ENCODE data around the gene ILDR1. TPM values are rescaled to one million over a fixed set of nuclear protein-coding genes. Genes with fewer than 3 reads are reported as not detected.

The ILDR1 gene
- total RNA-seq, 3 donors from 2014 or later = 10.9 to 36.8 (median 17.2) TPM

- intact Hi-C loops (cut with DNase I, micrococcal nuclease) = no loop called here
- DNase-seq (no peak), ATAC-seq (no peak)
- Histone ChIP-seq H3K36me3 (ENCODE audit: low read depth) (no peaks in the 10 kb centered on the region), H3K9me3 (no peaks in the 10 kb centered on the region), H3K4me3 (no peak overlapping the region), H3K4me1 (ENCODE audit: low read depth) (no peaks in the 10 kb centered on the region)
- TF ChIP-seq, protein P1, sequence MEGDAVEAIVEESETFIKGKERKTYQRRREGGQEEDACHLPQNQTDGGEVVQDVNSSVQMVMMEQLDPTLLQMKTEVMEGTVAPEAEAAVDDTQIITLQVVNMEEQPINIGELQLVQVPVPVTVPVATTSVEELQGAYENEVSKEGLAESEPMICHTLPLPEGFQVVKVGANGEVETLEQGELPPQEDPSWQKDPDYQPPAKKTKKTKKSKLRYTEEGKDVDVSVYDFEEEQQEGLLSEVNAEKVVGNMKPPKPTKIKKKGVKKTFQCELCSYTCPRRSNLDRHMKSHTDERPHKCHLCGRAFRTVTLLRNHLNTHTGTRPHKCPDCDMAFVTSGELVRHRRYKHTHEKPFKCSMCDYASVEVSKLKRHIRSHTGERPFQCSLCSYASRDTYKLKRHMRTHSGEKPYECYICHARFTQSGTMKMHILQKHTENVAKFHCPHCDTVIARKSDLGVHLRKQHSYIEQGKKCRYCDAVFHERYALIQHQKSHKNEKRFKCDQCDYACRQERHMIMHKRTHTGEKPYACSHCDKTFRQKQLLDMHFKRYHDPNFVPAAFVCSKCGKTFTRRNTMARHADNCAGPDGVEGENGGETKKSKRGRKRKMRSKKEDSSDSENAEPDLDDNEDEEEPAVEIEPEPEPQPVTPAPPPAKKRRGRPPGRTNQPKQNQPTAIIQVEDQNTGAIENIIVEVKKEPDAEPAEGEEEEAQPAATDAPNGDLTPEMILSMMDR (IDR thresholded peaks at IDR 0.05) = no peak
Observed at GRCh38 chr3:121988146-121988545, 33.9 kb downstream of the ILDR1 start.

GRCh38 chr3:121985846-121986245 lies 36.2 kb downstream of the ILDR1 start:
- no peaks in the 10 kb centered on the region for H3K4me1 ChIP-seq (ENCODE audit: low read depth)
- TF ChIP-seq, protein P1 (IDR thresholded peaks at IDR 0.05) = no peak
- intact Hi-C loops (cut with DNase I, micrococcal nuclease) = no loop called here
- no peaks in the 10 kb centered on the region for H3K9me3 ChIP-seq
- DNase-seq (no peak), ATAC-seq (no peak)
- H3K36me3 ChIP-seq (ENCODE audit: low read depth) = no peaks in the 10 kb centered on the region
- no peak overlapping the region for H3K4me3 ChIP-seq

DNA sequence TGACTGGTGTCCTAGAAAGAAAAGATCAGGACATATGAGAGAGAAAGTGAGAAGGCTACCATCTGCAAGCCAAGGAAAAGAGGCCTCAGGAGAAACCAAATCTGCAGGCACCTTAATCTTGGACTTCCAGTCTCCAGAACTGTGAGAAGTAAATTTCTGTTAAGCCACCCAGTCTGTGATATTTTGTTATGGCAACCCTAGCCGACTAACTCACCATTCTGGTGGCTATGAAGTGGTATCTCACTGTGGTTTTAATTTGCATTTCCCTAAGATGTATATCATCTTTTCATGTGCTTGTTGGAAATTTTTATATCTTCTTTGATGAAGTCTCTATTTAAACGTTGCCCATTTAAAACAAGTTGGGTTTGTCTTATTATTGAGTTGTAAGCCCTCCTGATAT lies 40.6 kb downstream of the ILDR1 start:
- H3K4me3 ChIP-seq = no peak overlapping the region
- H3K36me3 ChIP-seq (ENCODE audit: low read depth) = no peaks in the 10 kb centered on the region
- DNase-seq = no peak
- H3K4me1 ChIP-seq (ENCODE audit: low read depth) = no peaks in the 10 kb centered on the region
- TF ChIP-seq, protein P1 (IDR thresholded peaks at IDR 0.05) = no peak
- intact Hi-C loops (cut with DNase I, micrococcal nuclease) = no loop called here
- ATAC-seq = no peak
- peaks cover 6% of the 10 kb centered on the region for H3K9me3 ChIP-seq

DNA sequence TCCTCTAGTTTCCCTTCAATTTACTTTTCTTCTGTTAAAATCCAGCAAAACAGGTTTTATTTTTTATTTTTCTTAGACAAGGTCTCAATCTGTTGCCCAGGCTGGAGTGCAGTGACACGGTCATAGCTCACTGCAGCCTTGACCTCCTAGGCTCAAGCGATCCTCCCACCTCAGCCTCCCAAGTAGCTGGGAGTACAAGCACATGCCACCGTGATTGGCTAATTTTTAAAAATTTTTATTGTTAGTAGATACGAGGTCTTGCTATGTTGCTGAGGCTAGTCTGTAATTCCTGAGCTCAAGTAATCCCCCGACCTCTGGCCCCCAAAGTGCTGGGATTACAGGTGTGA lies 41.6 kb downstream of the ILDR1 start:
- peaks cover 6% of the 10 kb centered on the region for H3K9me3 ChIP-seq
- intact Hi-C loops (cut with DNase I, micrococcal nuclease) = no loop called here
- TF ChIP-seq, protein P1 (IDR thresholded peaks at IDR 0.05) = no peak
- H3K36me3 ChIP-seq (ENCODE audit: low read depth) = no peaks in the 10 kb centered on the region
- no peak overlapping the region for H3K4me3 ChIP-seq
- ATAC-seq (peak; percentile 31), DNase-seq (no peak)
- no peaks in the 10 kb centered on the region for H3K4me1 ChIP-seq (ENCODE audit: low read depth)

DNA sequence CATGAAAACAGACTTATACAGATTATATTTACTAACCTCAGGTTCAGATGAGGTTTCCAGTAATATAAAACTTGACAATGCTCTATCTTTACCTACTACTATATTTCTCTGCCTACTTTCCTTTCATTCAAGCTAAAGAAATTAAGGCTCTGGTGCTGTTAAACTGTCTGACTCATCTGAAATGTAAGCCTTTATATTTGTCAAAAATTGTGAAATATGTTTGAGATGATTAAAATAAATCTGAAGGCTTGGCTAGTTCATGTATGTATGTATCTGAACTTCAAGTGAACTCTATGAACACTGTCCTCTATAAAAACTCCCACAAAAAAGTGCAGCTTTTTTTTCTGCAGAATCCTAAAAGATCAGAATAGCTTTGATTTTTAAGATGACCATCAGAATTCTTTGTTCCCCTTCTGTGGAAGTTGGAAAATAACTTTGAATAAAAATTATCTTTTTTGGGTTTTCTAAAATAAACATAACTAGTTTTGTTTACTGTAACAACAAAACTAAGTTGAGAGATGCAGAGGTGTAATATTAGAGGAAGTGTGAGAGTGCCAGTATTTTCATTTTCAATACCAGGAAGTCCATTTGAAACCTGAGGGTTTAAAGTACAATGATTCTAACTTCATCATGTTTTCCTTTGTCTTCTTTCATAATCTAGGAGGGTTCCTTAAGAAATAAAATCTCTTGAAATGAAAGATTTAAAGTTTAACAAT lies 42.2 kb downstream of the ILDR1 start:
- Histone ChIP-seq H3K36me3 (ENCODE audit: low read depth) (no peaks in the 10 kb centered on the region), H3K4me1 (ENCODE audit: low read depth) (no peaks in the 10 kb centered on the region), H3K4me3 (no peak overlapping the region), H3K9me3 (peaks cover 6% of the 10 kb centered on the region)
- no peak for DNase-seq
- peak; percentile 86 for ATAC-seq
- intact Hi-C loops (cut with DNase I, micrococcal nuclease) = no loop called here
- TF ChIP-seq, protein P1 (IDR thresholded peaks at IDR 0.05) = no peak

GRCh38 chr3:121979246-121979645 lies 42.8 kb downstream of the ILDR1 start:
- Histone ChIP-seq H3K4me1 (ENCODE audit: low read depth) (no peaks in the 10 kb centered on the region), H3K9me3 (peaks cover 9% of the 10 kb centered on the region), H3K4me3 (no peak overlapping the region), H3K36me3 (ENCODE audit: low read depth) (no peaks in the 10 kb centered on the region)
- DNase-seq (no peak), ATAC-seq (no peak)
- intact Hi-C loops (cut with DNase I, micrococcal nuclease) = no loop called here
- TF ChIP-seq, protein P1 (IDR thresholded peaks at IDR 0.05) = no peak
